ENCODE data around the gene UCN2. TPM values are rescaled to one million over a fixed set of nuclear protein-coding genes. Genes with fewer than 3 reads are reported as not detected.

The UCN2 gene, protein sequence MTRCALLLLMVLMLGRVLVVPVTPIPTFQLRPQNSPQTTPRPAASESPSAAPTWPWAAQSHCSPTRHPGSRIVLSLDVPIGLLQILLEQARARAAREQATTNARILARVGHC
- 0.52 and 1.2 TPM in 2 replicates for total RNA-seq (2014; rRNA removed; shearing (Covaris generic); ENCODE audit: low replicate concordance)

DNA sequence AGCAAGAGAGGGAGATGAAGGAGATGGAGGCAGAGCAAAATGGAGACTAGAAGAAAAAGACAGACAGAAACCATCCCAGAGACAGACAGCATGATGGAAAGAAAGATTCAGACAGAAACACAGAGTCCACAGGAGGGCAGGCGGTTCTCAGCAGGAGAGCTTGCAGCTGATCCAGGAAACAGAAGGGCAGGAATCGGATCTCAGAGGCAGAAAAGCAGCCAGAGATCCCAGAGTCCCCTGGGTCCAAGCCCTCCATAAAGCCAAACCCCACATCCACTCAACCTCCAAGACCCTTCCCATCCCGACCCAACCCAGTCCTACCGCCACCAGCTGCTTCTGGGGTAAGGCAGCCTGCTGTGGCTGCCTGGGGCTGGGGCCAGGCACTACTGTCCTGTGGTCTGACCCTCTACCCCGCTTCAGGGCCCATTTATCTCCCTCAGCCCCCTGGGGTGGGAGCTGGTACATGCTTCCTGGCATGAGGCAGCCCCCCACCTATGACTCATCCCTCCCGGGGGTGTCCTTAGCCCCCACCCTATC is at the start of gene UCN2:
Gene UCN2, minus strand, starts transcription at position 400 of the 537 bp plus-strand sequence. CDS start 657 bp downstream, outside the sequence.
- no peak for DNase-seq (ENCODE audit: low read depth)
- in situ Hi-C loops (cut with HindIII; ENCODE audit: low pct_unique_long_range_greater_than_20kb, low sequenced_read_pairs), result no loop called here

DNA sequence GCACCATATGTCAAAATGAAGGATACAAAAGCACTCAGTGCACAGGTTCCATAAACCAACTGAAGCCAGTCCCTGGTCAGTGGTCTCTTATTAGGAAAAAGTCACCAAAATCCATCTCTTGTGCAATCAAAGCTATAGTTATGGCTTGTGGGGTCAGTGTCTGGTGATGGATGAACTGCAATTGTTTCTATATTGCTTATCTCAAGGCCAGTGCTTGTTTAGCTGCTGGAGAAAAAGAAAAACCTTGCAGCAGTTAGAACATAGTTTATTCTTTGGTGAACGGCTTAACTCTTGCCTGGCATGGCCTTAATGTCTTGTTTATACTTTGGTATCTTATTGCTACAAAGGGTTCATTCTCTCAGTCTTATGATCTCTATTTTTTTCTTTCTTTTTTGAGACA is 48.7 kb upstream of the UCN2 start:
- in situ Hi-C loops (cut with HindIII; ENCODE audit: low pct_unique_long_range_greater_than_20kb, low sequenced_read_pairs), result no loop called here
- no peak for DNase-seq (ENCODE audit: low read depth)

DNA sequence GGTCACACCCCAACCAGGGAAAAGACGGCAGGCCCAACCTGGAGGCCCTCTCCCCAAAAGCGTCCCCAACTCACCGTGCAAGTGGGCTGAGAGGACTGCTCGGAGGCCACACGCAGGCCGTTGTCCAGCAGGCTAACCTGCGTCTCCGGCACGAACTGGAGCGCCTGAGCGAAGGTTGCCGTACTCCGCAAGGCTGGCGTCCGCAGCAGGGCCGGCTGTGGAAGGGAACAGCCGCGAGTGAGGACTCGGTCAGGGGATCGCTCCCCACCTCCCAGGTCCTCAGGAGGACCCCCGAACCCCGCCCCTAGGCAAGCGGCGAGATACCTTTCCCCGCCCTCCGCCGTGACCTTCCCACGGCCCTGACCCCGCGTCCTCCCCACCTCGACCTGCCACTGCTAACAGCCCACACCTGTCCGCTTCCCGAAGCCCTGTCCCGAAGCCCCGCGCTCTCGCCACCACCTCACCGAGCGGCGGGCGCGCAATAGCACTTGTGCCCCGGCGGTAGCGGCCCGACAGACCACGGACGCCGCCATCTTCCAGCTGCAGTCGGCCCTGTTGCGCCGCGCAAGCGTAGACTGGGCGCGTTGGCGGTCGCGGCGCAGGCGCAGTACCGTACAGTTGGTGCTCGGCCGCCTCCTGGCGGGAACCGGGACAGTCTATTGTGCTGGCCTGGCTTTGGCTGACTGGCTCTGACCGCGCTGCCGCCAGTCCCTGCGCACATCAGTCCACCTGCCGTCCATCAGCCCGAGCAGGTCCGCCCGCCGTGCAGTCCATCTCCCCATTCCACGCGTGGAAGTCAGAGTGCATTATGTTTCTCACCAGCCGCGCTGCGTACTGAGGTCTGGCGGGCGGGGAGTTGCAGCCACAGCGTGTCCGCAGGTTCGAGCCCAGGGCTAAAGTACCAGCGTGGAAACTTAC is 45.8 kb upstream of the UCN2 start, which contains the start of gene UQCRC1:
Gene UQCRC1, minus strand, starts transcription at position 559 of the 918 bp plus-strand sequence. Its CDS starts 26 bp downstream, at position 533.
- in situ Hi-C loops (cut with HindIII; ENCODE audit: low pct_unique_long_range_greater_than_20kb, low sequenced_read_pairs), result no loop called here
- DNase-seq (ENCODE audit: low read depth), result peak; percentile 79

DNA sequence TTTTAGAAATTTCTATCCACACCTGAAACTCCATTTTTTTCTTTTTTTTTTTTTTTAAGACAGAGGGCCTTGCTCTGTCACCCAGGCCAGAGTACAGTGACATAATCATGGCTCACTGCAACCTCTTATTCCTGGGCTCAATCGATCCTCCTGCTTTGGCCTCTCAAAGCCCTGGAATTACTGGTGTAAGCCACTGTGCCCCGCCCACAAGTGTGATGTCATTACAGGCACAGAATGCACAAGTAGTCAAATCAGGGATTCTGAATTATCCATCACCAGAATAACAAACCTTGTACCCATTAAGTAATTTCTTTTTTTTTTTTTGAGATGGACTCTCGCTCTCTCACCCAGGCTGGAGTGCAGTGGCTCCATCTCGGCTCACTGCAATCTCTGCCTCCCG is 43.9 kb upstream of the UCN2 start:
- DNase-seq (ENCODE audit: low read depth), result no peak
- in situ Hi-C loops (cut with HindIII; ENCODE audit: low pct_unique_long_range_greater_than_20kb, low sequenced_read_pairs), result no loop called here

DNA sequence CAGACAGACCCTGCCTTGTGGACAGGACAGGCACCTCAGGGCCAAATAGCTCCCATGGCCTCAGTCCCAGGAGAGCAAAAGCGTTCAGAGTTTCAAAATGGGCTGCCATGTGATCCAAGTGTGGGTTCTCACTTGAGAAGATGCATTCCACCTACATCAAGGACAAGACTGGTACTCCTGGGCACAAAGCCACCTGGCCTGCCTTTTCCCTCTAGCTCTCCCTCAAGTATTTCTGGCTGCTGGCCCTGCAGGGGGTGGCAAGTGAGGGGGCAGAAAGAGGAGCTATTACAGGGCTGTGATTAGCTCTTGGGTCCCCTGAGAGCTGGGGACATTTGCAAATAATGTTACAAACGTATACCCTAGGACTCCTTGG is 38.0 kb upstream of the UCN2 start:
- in situ Hi-C loops (cut with HindIII; ENCODE audit: low pct_unique_long_range_greater_than_20kb, low sequenced_read_pairs), result no loop called here
- no peak for DNase-seq (ENCODE audit: low read depth)

DNA sequence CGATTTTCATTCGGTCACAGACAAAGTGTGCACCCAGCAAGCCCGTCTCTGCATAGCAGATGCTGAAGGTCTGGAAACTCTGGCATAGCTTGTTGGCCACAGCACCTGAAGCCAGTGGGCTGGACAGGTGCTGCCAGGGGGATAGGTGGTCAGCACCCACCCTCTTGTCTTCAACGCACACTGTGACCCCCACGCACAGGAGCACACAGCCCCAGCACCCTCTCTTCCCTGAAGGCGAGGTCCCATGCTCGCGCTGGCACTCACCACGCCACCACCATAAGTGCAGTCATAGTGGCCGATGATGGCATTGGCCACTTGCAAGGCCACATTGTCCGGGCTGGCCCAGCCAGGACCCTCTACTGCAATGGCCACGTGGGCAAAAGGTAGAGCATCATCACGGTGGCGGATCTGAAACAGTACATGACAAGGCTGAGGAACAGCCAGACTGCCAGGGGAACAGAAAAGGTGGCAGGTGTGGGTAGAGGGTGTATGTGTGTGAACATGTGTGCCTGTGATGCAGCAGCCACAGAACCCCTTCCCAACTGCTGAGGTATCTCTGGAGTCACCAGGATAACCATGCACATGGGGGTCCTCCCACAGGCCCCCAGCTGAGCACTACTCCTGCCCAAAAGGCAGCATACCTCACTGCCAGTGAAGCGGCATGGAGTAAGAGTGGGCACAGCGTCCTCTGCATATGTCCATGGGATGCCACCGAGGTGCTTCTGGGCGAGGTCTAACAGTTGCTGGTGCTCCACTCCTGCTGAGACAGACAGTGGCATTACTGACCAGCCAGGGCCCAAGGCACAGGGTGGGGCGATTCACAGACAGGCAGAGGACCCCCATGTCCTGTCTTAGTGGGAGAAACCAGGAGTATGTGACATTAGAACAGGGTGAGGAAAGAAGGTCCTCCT is 37.4 kb upstream of the UCN2 start:
- in situ Hi-C loops (cut with HindIII; ENCODE audit: low pct_unique_long_range_greater_than_20kb, low sequenced_read_pairs), result no loop called here
- no peak for DNase-seq (ENCODE audit: low read depth)

DNA sequence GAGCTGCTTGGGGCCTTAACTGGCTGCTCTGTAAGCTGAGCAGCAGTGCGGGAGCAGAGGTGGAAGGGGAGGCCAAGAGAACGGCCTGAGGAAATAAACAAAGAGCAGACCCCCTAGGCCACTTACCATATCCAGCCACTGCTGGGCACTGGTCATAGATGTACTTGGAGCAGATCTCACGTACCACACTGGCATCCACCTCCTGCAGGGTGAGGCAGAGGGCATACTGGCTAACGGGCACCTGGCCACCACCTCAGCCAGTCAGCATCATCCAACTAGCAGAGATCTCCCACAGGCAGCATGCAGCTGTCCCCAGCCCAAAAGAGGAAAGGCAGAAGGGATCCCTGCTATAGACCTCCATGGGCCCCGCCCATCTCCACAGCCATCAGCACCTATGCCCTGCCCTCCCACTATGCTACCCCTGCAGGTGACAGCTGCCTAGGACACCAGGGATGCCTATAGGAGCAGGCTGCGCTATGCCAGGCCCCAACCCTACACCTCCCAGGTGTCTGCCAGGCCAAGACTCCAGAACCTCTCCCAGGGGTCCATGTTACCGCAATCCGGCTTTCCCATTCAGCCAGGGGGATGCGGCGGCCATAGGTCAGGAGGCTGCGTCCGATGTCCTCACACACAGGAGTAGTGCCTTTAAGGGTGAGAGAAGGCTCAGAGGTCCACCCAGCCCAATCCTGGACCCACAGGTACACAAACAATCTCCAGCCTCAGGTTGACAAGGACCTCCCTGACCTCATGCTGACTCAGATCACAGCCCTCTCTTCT is 36.1 kb upstream of the UCN2 start:
- no peak for DNase-seq (ENCODE audit: low read depth)
- in situ Hi-C loops (cut with HindIII; ENCODE audit: low pct_unique_long_range_greater_than_20kb, low sequenced_read_pairs), result no loop called here

DNA sequence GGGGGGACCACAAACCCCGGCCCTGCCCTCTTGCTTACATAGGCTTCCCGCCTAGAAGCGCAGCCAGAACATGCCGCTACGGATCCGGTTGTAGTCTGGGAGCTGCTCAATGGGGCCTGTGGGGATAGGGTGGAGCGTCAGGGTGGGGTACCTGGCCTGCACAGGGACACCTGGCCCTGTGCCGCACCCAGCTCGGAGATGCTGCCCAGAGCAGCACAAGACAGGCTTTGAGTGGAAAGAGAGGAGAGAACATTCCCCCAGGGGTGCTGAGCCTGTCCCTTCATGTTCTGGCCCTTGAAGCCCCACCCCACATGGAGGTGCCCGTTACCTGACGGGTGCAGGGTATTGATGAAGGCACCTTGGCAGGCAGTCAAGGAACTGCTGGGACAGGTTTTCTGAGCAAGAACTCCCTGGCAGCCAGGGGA is 35.5 kb upstream of the UCN2 start:
- no peak for DNase-seq (ENCODE audit: low read depth)
- in situ Hi-C loops (cut with HindIII; ENCODE audit: low pct_unique_long_range_greater_than_20kb, low sequenced_read_pairs), result no loop called here

DNA sequence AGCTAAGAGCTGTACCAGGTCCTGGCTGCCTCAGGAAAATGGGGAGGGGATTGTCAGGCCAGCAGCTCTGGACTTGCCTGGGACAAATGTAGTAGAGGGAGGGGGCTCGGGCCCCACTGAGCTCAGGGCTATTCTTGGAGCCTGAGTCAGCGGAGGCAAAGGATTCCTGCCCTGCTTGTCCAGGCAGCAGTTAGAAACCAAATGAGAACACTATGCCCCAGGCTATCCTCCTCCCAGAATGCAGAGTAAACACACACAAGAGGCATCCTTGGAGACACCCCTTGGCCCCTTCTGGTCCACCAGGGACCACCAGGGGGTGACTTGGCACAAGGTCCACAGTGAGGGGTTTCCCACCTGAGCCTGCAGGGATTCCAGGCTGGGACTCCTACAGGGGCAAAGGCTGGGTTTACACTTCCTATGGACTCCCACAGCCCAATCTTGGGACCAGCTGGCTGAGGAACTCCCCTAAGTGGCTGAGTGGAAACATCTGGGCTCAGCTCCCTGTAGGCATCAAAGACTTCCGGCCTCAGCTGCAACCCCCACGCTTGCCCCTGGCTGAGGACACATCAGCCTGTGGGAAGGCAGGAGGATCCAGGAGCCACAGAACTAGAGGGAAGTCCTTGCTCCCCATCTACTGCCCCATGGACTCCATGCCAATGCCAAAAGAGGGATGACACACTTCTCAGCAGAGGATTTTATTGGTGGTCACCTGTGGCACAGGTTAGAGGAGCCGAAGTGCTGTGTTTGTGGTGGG is 34.9 kb upstream of the UCN2 start:
- peak; percentile 34 for DNase-seq (ENCODE audit: low read depth)
- in situ Hi-C loops (cut with HindIII; ENCODE audit: low pct_unique_long_range_greater_than_20kb, low sequenced_read_pairs), result no loop called here

DNA sequence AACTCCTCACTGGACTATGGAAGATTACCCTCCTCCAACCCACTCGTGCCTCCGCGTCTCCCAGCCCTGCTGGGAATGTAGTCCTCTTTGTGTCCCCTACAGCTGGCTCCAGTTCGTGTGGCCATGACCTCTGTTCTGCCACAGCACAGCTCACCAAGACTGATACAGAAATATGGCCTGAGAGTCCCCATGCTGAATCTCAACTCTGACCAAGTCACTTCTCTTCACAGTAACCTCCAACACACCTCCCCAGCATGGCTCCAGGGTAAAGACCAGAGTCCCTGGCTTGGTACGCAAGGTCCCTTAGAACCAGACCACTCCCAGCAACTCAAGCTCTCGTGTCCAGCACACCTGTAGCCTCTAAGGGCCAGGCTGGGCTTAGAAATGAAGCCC is 33.8 kb upstream of the UCN2 start:
- no peak for DNase-seq (ENCODE audit: low read depth)
- in situ Hi-C loops (cut with HindIII; ENCODE audit: low pct_unique_long_range_greater_than_20kb, low sequenced_read_pairs), result no loop called here

DNA sequence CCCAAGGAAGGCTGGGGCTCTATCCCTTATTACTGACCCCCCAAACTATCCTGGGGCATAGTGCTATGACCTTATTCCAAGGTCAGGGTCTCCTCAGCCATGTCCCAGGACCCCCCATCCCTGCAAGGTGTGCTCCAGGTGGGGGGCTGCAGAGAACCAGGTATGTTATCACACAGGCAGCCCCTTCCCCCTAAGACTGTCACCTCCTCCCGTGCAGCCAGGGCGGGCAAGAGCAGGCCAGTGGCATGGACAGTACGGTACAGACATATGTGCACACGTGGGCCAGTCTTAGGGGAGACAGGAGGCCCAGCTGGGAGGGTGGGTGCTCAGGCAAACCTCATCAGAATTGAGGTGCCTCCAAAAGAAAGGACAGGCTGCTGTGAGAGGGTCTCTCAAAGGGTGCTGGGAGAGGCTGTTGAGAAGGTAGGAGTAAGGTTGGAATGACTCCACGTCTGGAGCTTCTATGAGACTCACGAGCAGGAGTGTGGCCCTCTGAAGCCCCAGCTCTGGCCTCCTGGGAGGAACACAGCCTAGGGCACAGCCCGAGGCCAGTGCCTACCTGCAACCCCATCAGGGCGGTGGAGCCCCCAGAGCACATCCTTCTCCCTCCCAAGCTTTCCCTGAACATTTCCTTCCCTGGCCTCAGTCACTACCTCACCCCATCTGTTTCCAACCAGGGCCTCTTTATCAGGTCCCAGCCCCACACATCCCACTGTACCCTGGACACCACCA is 33.3 kb upstream of the UCN2 start:
- DNase-seq (ENCODE audit: low read depth), result no peak
- in situ Hi-C loops (cut with HindIII; ENCODE audit: low pct_unique_long_range_greater_than_20kb, low sequenced_read_pairs), result no loop called here

DNA sequence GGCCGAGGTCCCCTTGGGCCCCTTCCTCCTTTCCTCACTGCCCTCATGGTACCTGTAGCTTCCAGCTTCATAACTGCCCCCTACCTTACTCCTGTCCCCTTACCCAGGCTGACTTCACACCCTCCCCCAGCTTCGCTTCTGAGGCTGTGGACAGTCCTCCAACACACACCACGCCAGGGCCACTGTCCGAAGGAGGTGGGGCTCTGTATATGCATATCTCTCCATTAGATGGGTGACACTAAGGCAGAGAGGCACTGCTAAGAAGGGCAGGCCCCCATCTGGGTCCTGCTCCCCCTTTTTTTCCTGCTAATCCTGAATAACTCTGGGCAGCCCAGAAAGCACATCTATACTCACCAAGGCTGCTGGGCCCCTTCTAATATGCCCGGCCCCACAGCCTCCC is 32.6 kb upstream of the UCN2 start:
- in situ Hi-C loops (cut with HindIII; ENCODE audit: low pct_unique_long_range_greater_than_20kb, low sequenced_read_pairs), result no loop called here
- no peak for DNase-seq (ENCODE audit: low read depth)

DNA sequence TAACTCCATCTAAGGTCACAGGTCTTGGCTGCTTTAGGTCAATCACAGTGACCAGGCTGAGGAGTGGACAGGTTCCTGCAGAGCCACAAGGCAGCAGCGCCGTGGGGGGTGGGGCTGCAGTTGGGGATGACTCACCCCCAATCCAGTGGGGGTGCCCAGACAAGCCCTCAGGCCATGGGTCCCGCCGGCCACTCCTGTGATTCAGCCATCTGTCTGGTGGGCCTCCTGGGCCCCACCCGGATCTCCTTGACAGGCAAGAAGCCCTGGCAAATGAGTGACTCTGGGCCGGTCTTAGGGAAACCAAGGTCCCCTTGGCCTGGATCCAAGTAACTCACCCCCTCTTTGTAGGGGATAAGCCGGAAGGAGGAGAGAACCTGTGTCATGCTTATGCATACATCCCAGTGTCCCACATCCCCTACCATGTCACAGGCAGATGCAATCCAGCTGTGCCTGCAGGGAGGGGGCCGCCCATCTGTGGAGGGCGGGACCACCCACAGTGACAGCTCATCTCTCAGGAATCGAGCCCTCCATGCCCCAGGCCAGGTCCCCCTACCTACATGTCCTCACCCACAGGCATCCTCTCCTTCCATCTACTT is 32.0 kb upstream of the UCN2 start:
- DNase-seq (ENCODE audit: low read depth), result peak; percentile 97
- in situ Hi-C loops (cut with HindIII; ENCODE audit: low pct_unique_long_range_greater_than_20kb, low sequenced_read_pairs), result no loop called here

DNA sequence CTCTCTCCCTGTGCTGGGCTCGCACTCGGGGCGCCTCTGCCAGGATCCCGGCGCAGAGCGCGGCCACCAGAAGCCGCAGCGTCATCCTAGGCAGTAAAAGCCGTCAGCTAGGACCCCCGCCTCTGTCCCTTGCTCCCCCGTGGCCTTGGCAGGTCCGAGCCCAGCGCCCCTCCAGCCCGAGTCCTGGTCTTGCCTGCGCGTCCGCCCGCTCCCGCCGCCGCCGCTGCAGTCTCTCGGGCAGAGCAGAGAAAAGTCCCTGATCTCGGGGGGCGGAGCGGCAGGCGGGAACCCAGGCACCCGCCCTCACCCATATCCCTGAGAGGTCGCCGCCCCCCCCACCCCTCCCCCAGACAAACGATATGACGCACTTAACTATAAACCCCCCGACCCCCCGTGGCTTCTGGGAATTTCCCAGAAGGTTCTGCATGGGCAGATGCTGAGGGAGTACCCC is 31.5 kb upstream of the UCN2 start, which contains the start of gene COL7A1:
Gene COL7A1, minus strand, starts transcription at position 255 of the 451 bp plus-strand sequence. Its CDS starts 170 bp downstream, at position 85.
- in situ Hi-C loops (cut with HindIII; ENCODE audit: low pct_unique_long_range_greater_than_20kb, low sequenced_read_pairs), result no loop called here
- DNase-seq (ENCODE audit: low read depth), result no peak

DNA sequence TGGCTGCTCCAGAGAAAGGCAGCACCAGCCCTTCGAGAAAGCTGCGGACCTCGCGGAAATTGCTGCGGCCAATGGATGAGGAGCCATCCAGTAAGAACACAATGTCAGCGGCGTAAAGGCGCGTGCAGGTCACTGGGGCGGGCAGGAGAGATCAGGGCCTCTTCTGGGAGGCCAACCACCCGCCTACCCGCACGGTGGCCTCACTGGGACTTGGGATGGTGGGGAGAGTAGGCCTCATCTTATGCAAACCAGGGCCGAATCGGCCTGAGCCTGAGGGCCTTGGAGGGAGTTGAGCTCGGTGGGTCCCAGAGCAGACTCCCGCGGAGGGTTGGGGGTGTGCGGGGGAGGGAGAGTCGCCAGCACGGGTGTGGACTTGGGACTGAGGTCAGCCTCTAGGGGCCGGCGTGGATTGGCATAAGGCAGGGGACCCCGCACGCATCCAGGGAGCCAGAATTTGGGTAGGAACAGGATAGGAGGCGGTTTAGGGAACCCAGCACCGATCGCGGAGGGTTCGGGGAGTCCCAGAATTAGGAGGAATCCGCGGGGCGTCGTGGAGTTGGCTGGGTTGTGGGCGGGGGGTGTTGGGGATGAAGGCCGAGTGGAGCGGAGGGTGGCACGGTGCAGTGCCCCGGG is 31.0 kb upstream of the UCN2 start:
- DNase-seq (ENCODE audit: low read depth), result no peak
- in situ Hi-C loops (cut with HindIII; ENCODE audit: low pct_unique_long_range_greater_than_20kb, low sequenced_read_pairs), result no loop called here

DNA sequence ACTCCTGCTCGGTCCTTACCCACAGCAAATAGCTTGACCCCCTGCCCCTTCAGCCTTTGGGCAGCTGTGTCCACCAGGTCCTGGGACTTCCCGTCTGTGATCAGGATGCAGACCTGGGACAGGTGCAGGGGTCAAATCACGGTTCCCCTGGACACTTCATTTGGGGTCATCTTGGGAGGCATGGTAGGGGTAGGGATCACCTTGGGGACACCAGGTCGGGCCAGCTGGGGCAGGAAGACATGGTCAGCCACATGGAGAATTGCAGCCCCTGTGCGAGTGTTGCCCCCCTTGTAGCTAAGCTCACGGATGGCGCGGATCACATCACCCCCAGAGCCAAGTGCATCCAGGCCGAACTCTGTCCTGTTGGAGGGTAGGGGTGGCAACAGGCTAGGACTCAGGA is 29.8 kb upstream of the UCN2 start:
- no peak for DNase-seq (ENCODE audit: low read depth)
- in situ Hi-C loops (cut with HindIII; ENCODE audit: low pct_unique_long_range_greater_than_20kb, low sequenced_read_pairs), result no loop called here
